ENCODE measurements around the gene FMN1.

Gene FMN1

GRCh38 chr15:33119865-33120264 lies 74.6 kb downstream of the FMN1 start:
- DNase-seq (ENCODE audit: low read depth) = no peak

GRCh38 chr15:33119273-33119672 lies 75.2 kb downstream of the FMN1 start:
- DNase-seq (ENCODE audit: low read depth) = no peak

- no peak for DNase-seq (ENCODE audit: low read depth)
These were observed 78.3 kb downstream of the FMN1 start for GRCh38 chr15:33116198-33116597.

GRCh38 chr15:33115191-33115861 lies 79.2 kb downstream of the FMN1 start:
- DNase-seq (ENCODE audit: low read depth) = no peak

GRCh38 chr15:33114374-33114717 lies 80.2 kb downstream of the FMN1 start:
- no peak for DNase-seq (ENCODE audit: low read depth)

GRCh38 chr15:33113666-33114373 lies 80.7 kb downstream of the FMN1 start:
- DNase-seq (ENCODE audit: low read depth) = no peak

GRCh38 chr15:33112541-33113105 lies 81.9 kb downstream of the FMN1 start:
- DNase-seq (ENCODE audit: low read depth) = no peak

- DNase-seq (ENCODE audit: low read depth) = no peak
These were observed 83.5 kb downstream of the FMN1 start for GRCh38 chr15:33111041-33111451.

- DNase-seq (ENCODE audit: low read depth) = no peak
These were observed 85.2 kb downstream of the FMN1 start for GRCh38 chr15:33109345-33109744.

GRCh38 chr15:33108518-33108917 lies 86.0 kb downstream of the FMN1 start:
- no peak for DNase-seq (ENCODE audit: low read depth)

- no peak for DNase-seq (ENCODE audit: low read depth)
These were observed 86.6 kb downstream of the FMN1 start for GRCh38 chr15:33107950-33108349.

- no peak for DNase-seq (ENCODE audit: low read depth)
These were observed 90.3 kb downstream of the FMN1 start for GRCh38 chr15:33104212-33104611.

- DNase-seq (ENCODE audit: low read depth) = no peak
These were observed 93.5 kb downstream of the FMN1 start for GRCh38 chr15:33101036-33101435.

GRCh38 chr15:33100314-33100713 lies 94.2 kb downstream of the FMN1 start:
- DNase-seq (ENCODE audit: low read depth) = no peak

- DNase-seq (ENCODE audit: low read depth) = no peak
These were observed 94.8 kb downstream of the FMN1 start for GRCh38 chr15:33099739-33100138.

- DNase-seq (ENCODE audit: low read depth) = no peak
These were observed 95.3 kb downstream of the FMN1 start for GRCh38 chr15:33099213-33099612.

GRCh38 chr15:33098094-33099058 lies 96.1 kb downstream of the FMN1 start:
- no peak for DNase-seq (ENCODE audit: low read depth)

- no peak for DNase-seq (ENCODE audit: low read depth)
These were observed 98.4 kb downstream of the FMN1 start for GRCh38 chr15:33096134-33096533.

- DNase-seq (ENCODE audit: low read depth) = no peak
These were observed 98.9 kb downstream of the FMN1 start for GRCh38 chr15:33095641-33096040.

GRCh38 chr15:33094336-33094735 lies 100.2 kb downstream of the FMN1 start:
- DNase-seq (ENCODE audit: low read depth) = no peak

GRCh38 chr15:33093222-33093621 lies 101.3 kb downstream of the FMN1 start:
- DNase-seq (ENCODE audit: low read depth) = no peak

GRCh38 chr15:33091983-33092693 lies 102.4 kb downstream of the FMN1 start:
- DNase-seq (ENCODE audit: low read depth) = no peak

Measured in T follicular helper cell (primary cell).